ENCODE measurements around the gene RNF207. TPM values are rescaled to one million over a fixed set of nuclear protein-coding genes. Genes with fewer than 3 reads are reported as not detected.

The RNF207 gene
- total and polyA plus RNA-seq, 2 of the 4 experiments (the other 2 are of a cell fraction): 2.7 to 17.2 TPM

GRCh38 chr1:6163973-6164617, 41.8 kb upstream of the RNF207 start:
- dilution Hi-C loops (cut with HindIII; ENCODE audit: low sequenced_read_pairs, unreplicated experiment): no loop called here
- no peak overlapping the region for H3K4ac ChIP-seq (ENCODE audit: low read depth, low read length)
- H3K18ac ChIP-seq (ENCODE audit: low read depth, low read length): no peak overlapping the region
- POLR2A ChIA-PET (ENCODE audit: unreplicated experiment): no interaction called here
- no peak overlapping the region for H4K8ac ChIP-seq (ENCODE audit: low read depth in 2 of 2, low read length in 2 of 2)
- H3K14ac ChIP-seq (replicated peaks; ENCODE audit: low read depth, low read length): no peak overlapping the region
- no peak overlapping the region for H4K91ac ChIP-seq (ENCODE audit: insufficient read depth, low read depth, low read length)
- no peak for ATAC-seq (ENCODE audit: low read depth)
- H3K56ac ChIP-seq (ENCODE audit: extremely low read depth, insufficient read depth, low read length): no peak overlapping the region
- WGBS, 2 experiments (ENCODE audit: extremely low coverage in 2 of 2, insufficient read length in 1 of 2): 80% methylated on average over 1 of the region's 19 CpGs; no CpG with 5 or more reads in 1 of the 2 experiments
- no peaks in the 10 kb centered on the region for H3K79me1 ChIP-seq (ENCODE audit: low read depth in 1 of 2, low read length in 2 of 2)
- no peak overlapping the region for H2AK5ac ChIP-seq (ENCODE audit: low read depth, low read length)
- H3K4me3 ChIP-seq (ENCODE audit: insufficient read depth, low read depth, low read length): no peak overlapping the region
- TF ChIP-seq, protein P1, sequence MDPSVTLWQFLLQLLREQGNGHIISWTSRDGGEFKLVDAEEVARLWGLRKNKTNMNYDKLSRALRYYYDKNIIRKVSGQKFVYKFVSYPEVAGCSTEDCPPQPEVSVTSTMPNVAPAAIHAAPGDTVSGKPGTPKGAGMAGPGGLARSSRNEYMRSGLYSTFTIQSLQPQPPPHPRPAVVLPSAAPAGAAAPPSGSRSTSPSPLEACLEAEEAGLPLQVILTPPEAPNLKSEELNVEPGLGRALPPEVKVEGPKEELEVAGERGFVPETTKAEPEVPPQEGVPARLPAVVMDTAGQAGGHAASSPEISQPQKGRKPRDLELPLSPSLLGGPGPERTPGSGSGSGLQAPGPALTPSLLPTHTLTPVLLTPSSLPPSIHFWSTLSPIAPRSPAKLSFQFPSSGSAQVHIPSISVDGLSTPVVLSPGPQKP (IDR thresholded peaks at IDR 0.05; ENCODE audit: borderline replicate concordance, low read depth, low read length): no peak
- no peak for TF ChIP-seq RAD21 (IDR thresholded peaks at IDR 0.05; ENCODE audit: low read length)
- TF ChIP-seq MAFK (IDR thresholded peaks at IDR 0.05; ENCODE audit: low read depth, low read length): no peak
- no peak for TF ChIP-seq MAZ (IDR thresholded peaks at IDR 0.05; ENCODE audit: borderline replicate concordance, low read depth, low read length)
- TF ChIP-seq NFE2L2 (IDR thresholded peaks at IDR 0.05; ENCODE audit: low read depth, low read length): no peak
- no peak for TF ChIP-seq CTCF (conservative IDR thresholded peaks at IDR 0.05; ENCODE audit: low read depth, low read length)
- TF ChIP-seq CHD1 (IDR thresholded peaks at IDR 0.05; ENCODE audit: low read depth, low read length): no peak
- H3K23ac ChIP-seq (ENCODE audit: low read depth, low read length): no peak overlapping the region
- no peak overlapping the region for H3K9ac ChIP-seq (ENCODE audit: low read depth, low read length)
- H3K36me3 ChIP-seq (ENCODE audit: control insufficient read depth, insufficient read depth, low read length): no peaks in the 10 kb centered on the region
- H2BK5ac ChIP-seq (ENCODE audit: low read depth, low read length, poor library complexity, severe bottlenecking): no peak overlapping the region
- no peak overlapping the region for H4K5ac ChIP-seq (ENCODE audit: low read depth, low read length)
- H3K4me2 ChIP-seq (ENCODE audit: low read depth, low read length): no peak overlapping the region
- H2AK9ac ChIP-seq (replicated peaks; ENCODE audit: low read depth, low read length, poor library complexity): peak overlapping the region; percentile 55
- CTCF ChIA-PET: no interaction called here
- no peak for DNase-seq
- peaks cover 43% of the 10 kb centered on the region; the same call in 1 of the 2 replicates for H3K27me3 ChIP-seq (ENCODE audit: control insufficient read depth, insufficient read depth, low read length)
- no TSS peak for BruUV-seq (replicated peaks)
- H3K9me1 ChIP-seq (ENCODE audit: insufficient read depth, low read length): no peaks in the 10 kb centered on the region
- intact Hi-C loops (cut with micrococcal nuclease): no loop called here
- no peak overlapping the region for H2BK120ac ChIP-seq (ENCODE audit: low read depth, low read length)
- no peaks in the 10 kb centered on the region for H3K4me1 ChIP-seq (ENCODE audit: control insufficient read depth, insufficient read depth, low read length)
- no peaks in the 10 kb centered on the region for H3K9me3 ChIP-seq (ENCODE audit: control insufficient read depth, insufficient read depth, low read length)
- no peak overlapping the region for H3K27ac ChIP-seq (ENCODE audit: insufficient read depth, low read length)
- H2BK20ac ChIP-seq (ENCODE audit: low read depth, low read length): no peak overlapping the region
- peak overlapping the region; percentile 11 for H2AFZ ChIP-seq (replicated peaks; ENCODE audit: low read length, poor library complexity)
- in situ Hi-C loops (cut with MboI; ENCODE audit: low sequenced_read_pairs): no loop called here
- H2BK15ac ChIP-seq (ENCODE audit: low read depth, low read length): no peak overlapping the region
- H4K20me1 ChIP-seq (ENCODE audit: insufficient read depth, low read length): peaks cover 3% of the 10 kb centered on the region; the same call in 1 of the 2 replicates
